H1 (cell line): ENCODE measurements around the gene ARL5C. TPM values are rescaled to one million over a fixed set of nuclear protein-coding genes. Genes with fewer than 3 reads are reported as not detected.

Source experiments
- CTCF ChIA-PET: fragments of 300-600 bp; sonication (Branson Sonifier 250); formaldehyde crosslinking; loops from one replicate; lab custom pipeline; 2021; ENCODE audit not compliant: partially characterized antibody; lab: Charles Lee
- POLR2A ChIA-PET: fragments of 300-600 bp; sonication (Branson Sonifier 250); formaldehyde crosslinking; loops from one replicate; lab custom pipeline; 2021; ENCODE audit warnings: inconsistent platforms; ENCODE audit not compliant: partially characterized antibody; lab: Charles Lee
- DNase-seq, 2 experiments: peaks; one replicate each; pipeline versions ENCODE4 v3.0.0 to v3.0.0-alpha.2; 2010 to 2022; ENCODE audit warnings: low spot score in 2 of 2, low read depth in 1 of 2, mixed read lengths in 1 of 2
- FAIRE-seq: peaks from 2 replicates; lab custom pipeline; 2011; peaks lifted over from hg19 to GRCh38; lab: Jason Lieb, UNC
- H2AFZ ChIP-seq: 2 replicates; pipeline ENCODE4 v1.8.1; 2012; ENCODE audit warnings: low read length, inconsistent platforms
- H2AK5ac ChIP-seq: 2 replicates; pipeline ENCODE4 v1.6.1; 2013; ENCODE audit warnings: low read depth, low read length
- H2BK120ac ChIP-seq: replicated peaks from 2 replicates; pipeline ENCODE3; 2013; ENCODE audit warnings: low read depth, low read length, inconsistent platforms
- H2BK12ac ChIP-seq: 2 replicates; pipeline ENCODE4 v1.6.1; 2013; ENCODE audit warnings: low read depth, low read length
- H2BK15ac ChIP-seq: 2 replicates; pipeline ENCODE4 v1.6.1; 2013; ENCODE audit warnings: low read length
- H2BK20ac ChIP-seq: 2 replicates; pipeline ENCODE4 v1.6.1; 2013; ENCODE audit warnings: low read length
- H2BK5ac ChIP-seq: 2 replicates; pipeline ENCODE4 v1.6.1; 2013; ENCODE audit warnings: low read depth, low read length
- H3K14ac ChIP-seq: 2 replicates; pipeline ENCODE4 v1.6.1; 2013; ENCODE audit warnings: inconsistent platforms; ENCODE audit not compliant: insufficient read length
- H3K18ac ChIP-seq: 2 replicates; pipeline ENCODE4 v1.6.1; 2013; ENCODE audit warnings: low read length; ENCODE audit errors: extremely low read depth
- H3K23ac ChIP-seq: 2 replicates; pipeline ENCODE4 v1.6.1; 2013; ENCODE audit warnings: inconsistent platforms; ENCODE audit not compliant: insufficient read length
- H3K23me2 ChIP-seq: 2 replicates; pipeline ENCODE4 v1.6.1; 2013; ENCODE audit warnings: low read depth, low read length
- H3K27ac ChIP-seq: 2 replicates; pipeline ENCODE4 v1.6.1; 2011; ENCODE audit warnings: low read depth, low read length, inconsistent platforms
- H3K27me3 ChIP-seq, 4 experiments: replicated peaks in 1 of 4; 1 replicate in 1 of 4; 2 replicates in 3 of 4; pipeline versions ENCODE4 v1.6.1 to v1.8.1; 2011 to 2013; ENCODE audit warnings: low read length in 3 of 4, mild to moderate bottlenecking in 3 of 4, inconsistent platforms in 2 of 4, mixed read lengths in 2 of 4, moderate library complexity in 1 of 4; ENCODE audit not compliant: control insufficient read depth in 3 of 4, insufficient read depth in 3 of 4; ENCODE audit errors: extremely low read depth in 1 of 4
- H3K36me3 ChIP-seq, 4 experiments: 2 replicates each; pipeline versions ENCODE4 v1.6.1 to v1.8.1; 2011 to 2013; ENCODE audit warnings: mild to moderate bottlenecking in 4 of 4, low read length in 3 of 4, moderate library complexity in 2 of 4, control low read depth in 1 of 4, inconsistent platforms in 1 of 4; ENCODE audit not compliant: insufficient read depth in 4 of 4, control insufficient read depth in 2 of 4
- H3K4ac ChIP-seq: replicated peaks from 2 replicates; pipeline ENCODE3; 2013; ENCODE audit warnings: low read length, low read depth, mixed read lengths, inconsistent platforms; ENCODE audit not compliant: insufficient read length
- H3K4me1 ChIP-seq, 4 experiments: replicated peaks in 1 of 4; 1 replicate in 1 of 4; 2 replicates in 3 of 4; pipeline versions ENCODE4 v1.6.1 to v1.8.1; 2011 to 2013; ENCODE audit warnings: low read length in 3 of 4, inconsistent platforms in 2 of 4, mixed read lengths in 1 of 4; ENCODE audit not compliant: insufficient read depth in 4 of 4, control insufficient read depth in 3 of 4
- H3K4me2 ChIP-seq, 2 experiments: 2 replicates each; pipeline versions ENCODE4 v1.6.1 to v1.8.1; 2011 to 2013; ENCODE audit warnings: low read depth in 2 of 2, low read length in 2 of 2, control low read depth in 1 of 2, inconsistent platforms in 1 of 2, mild to moderate bottlenecking in 1 of 2; ENCODE audit not compliant: insufficient read depth in 1 of 2
- H3K4me3 ChIP-seq, 4 experiments: fragments of 200-600, 300-600 bp in 1 of 4; sonication (generic), shearing (Covaris generic), sonication (Bioruptor Twin) in 1 of 4; 2 replicates each; pipeline versions ENCODE4 v1.5.1 to v1.8.1; 2011 to 2016; ENCODE audit warnings: low read length in 4 of 4, low read depth in 3 of 4, control low read depth in 2 of 4, inconsistent platforms in 2 of 4, mild to moderate bottlenecking in 2 of 4, mixed read lengths in 1 of 4, moderate library complexity in 1 of 4; ENCODE audit not compliant: insufficient read depth in 2 of 4; ENCODE audit errors: extremely low read depth in 1 of 4
- H3K56ac ChIP-seq: replicated peaks from 2 replicates; pipeline ENCODE3; 2013; ENCODE audit warnings: low read depth, mild to moderate bottlenecking, mixed read lengths, low read length, inconsistent platforms; ENCODE audit not compliant: insufficient read length
- H3K79me1 ChIP-seq: 2 replicates; pipeline ENCODE4 v1.6.1; 2013; ENCODE audit warnings: low read depth, low read length, control low read depth
- H3K79me2 ChIP-seq, 2 experiments: 2 replicates each; pipeline versions ENCODE4 v1.6.1 to v1.8.1; 2012 to 2013; ENCODE audit warnings: low read length in 2 of 2, mild to moderate bottlenecking in 2 of 2, inconsistent platforms in 1 of 2; ENCODE audit not compliant: insufficient read depth in 2 of 2, control insufficient read depth in 1 of 2
- H3K9ac ChIP-seq, 4 experiments: replicated peaks in 1 of 4; 1 replicate in 1 of 4; 2 replicates in 3 of 4; pipeline versions ENCODE4 v1.6.1 to v1.8.1; 2011 to 2013; ENCODE audit warnings: low read depth in 3 of 4, low read length in 3 of 4, control low read depth in 2 of 4, mild to moderate bottlenecking in 2 of 4, moderate library complexity in 2 of 4, inconsistent platforms in 1 of 4; ENCODE audit errors: extremely low read depth in 1 of 4
- H3K9me3 ChIP-seq, 2 experiments: 2 replicates each; pipeline versions ENCODE4 v1.6.1 to v1.8.1; 2012 to 2013; ENCODE audit warnings: mild to moderate bottlenecking in 2 of 2, moderate library complexity in 2 of 2, control low read depth in 1 of 2, inconsistent platforms in 1 of 2, low read depth in 1 of 2, low read length in 1 of 2, mixed read lengths in 1 of 2; ENCODE audit not compliant: insufficient read depth in 2 of 2
- H4K20me1 ChIP-seq, 2 experiments: replicated peaks in 1 of 2; 2 replicates each; pipeline versions ENCODE3 to v1.8.1; 2011 to 2013; ENCODE audit warnings: inconsistent platforms in 2 of 2, low read length in 2 of 2, mild to moderate bottlenecking in 1 of 2; ENCODE audit not compliant: insufficient read depth in 2 of 2, control insufficient read depth in 1 of 2
- H4K5ac ChIP-seq: 2 replicates; pipeline ENCODE4 v1.6.1; 2013; ENCODE audit warnings: low read length, low read depth, mixed read lengths, inconsistent platforms; ENCODE audit not compliant: insufficient read length
- H4K8ac ChIP-seq: 2 replicates; pipeline ENCODE4 v1.8.0; 2013; ENCODE audit warnings: mild to moderate bottlenecking, moderate library complexity, low read length, inconsistent platforms; ENCODE audit not compliant: insufficient read depth; ENCODE audit errors: extremely low read depth
- H4K91ac ChIP-seq: replicated peaks from 2 replicates; pipeline ENCODE3; 2013; ENCODE audit warnings: low read length, mixed read lengths, inconsistent platforms; ENCODE audit not compliant: insufficient read length
- CHD2 ChIP-seq: IDR thresholded peaks from 2 replicates; pipeline ENCODE4 v1.6.1; 2012; ENCODE audit warnings: low read length, improper control_type of control experiment
- HDAC2 ChIP-seq, 2 experiments: fragments of 300-600 bp in 1 of 2; sonication (generic) in 1 of 2; IDR thresholded peaks; 2 replicates each; pipeline ENCODE4 v1.6.1; 2011 to 2012; ENCODE audit warnings: low read depth in 2 of 2, low read length in 2 of 2, mild to moderate bottlenecking in 2 of 2, moderate library complexity in 2 of 2, borderline replicate concordance in 1 of 2, inconsistent platforms in 1 of 2
- KDM4A ChIP-seq: IDR thresholded peaks from one replicate; pipeline ENCODE4 v1.7.1; 2012; ENCODE audit warnings: low read depth, mild to moderate bottlenecking, moderate library complexity, low read length, inconsistent platforms; ENCODE audit not compliant: severe bottlenecking
- POLR2AphosphoS5 ChIP-seq: IDR thresholded peaks from 2 replicates; pipeline ENCODE4 v1.6.1; 2011; ENCODE audit warnings: low read depth, low read length
- RBBP5 ChIP-seq: IDR thresholded peaks from 2 replicates; pipeline ENCODE4 v1.7.1; 2012; ENCODE audit warnings: low read depth, mild to moderate bottlenecking, inconsistent platforms, low read length, moderate library complexity, borderline replicate concordance
- SRF ChIP-seq: IDR thresholded peaks from 2 replicates; pipeline ENCODE4 v1.6.1; 2011; ENCODE audit warnings: mild to moderate bottlenecking, low read depth, low read length, moderate library complexity
- WGBS, 2 experiments: shearing (Covaris generic) in 1 of 2; methylation state at CpG; one replicate each; pipeline versions ENCODE4 v1.1.6 to v1.1.7; 2013 to 2015; ENCODE audit warnings: low lambda C conversion rate in 2 of 2, mixed read lengths in 2 of 2, inconsistent platforms in 1 of 2, low coverage in 1 of 2, missing lambda C conversion rate in 1 of 2; ENCODE audit not compliant: insufficient replicate concordance in 2 of 2, insufficient coverage in 1 of 2, insufficient read length in 1 of 2; ENCODE audit errors: extremely low coverage in 1 of 2, missing lambda C conversion rate in 1 of 2; 5-methylcytosine and 5-hydroxymethylcytosine counted together
- polyA plus RNA-seq, 7 experiments: library from polyadenylated mRNA; depleted of rRNA in 3 of 7; stranded (reverse) in 5 of 7; unstranded in 2 of 7; fragments of >200 nt in 5 of 7; fragments of 200-250 nt in 2 of 7; gene quantifications; 1 replicate in 5 of 7; 2 replicates in 1 of 7; 4 replicates in 1 of 7; pipeline versions ENCODE4 v1.2.1 to v1.2.3, GENCODE V29; 2011 to 2013; ENCODE audit warnings: missing spikeins in 2 of 7, mixed read lengths in 2 of 7
- total RNA-seq: library from RNA; stranded (reverse); fragmentation: NEBNext Ultra II Directional; extraction: Animal tissue kit (Norgen Biotek cat#: 25700); gene quantifications from 2 replicates; pipeline ENCODE4 v1.2.1, GENCODE V29; 2021

Gene ARL5C
- total and polyA plus RNA-seq, 2 of the 8 experiments (the other 6 are each of a cell fraction or from before 2014, with no cell fraction given): not detected

GRCh38 chr17:39181303-39181702, 15.3 kb upstream of the ARL5C start:
- Histone ChIP-seq H2BK12ac (no peak overlapping the region), H3K9ac (no peak overlapping the region), H4K8ac (no peak overlapping the region), H3K56ac (no peak overlapping the region), H2AK5ac (no peak overlapping the region), H4K5ac (no peak overlapping the region), H3K23me2 (no peaks in the 10 kb centered on the region), H3K79me1 (no peaks in the 10 kb centered on the region; the same call in 1 of the 2 replicates), H3K4me3 (no peak overlapping the region), H2BK5ac (no peak overlapping the region), H3K9me3 (no peaks in the 10 kb centered on the region), H2BK120ac (no peak overlapping the region), H2BK20ac (no peak overlapping the region), H3K27me3 (no peaks in the 10 kb centered on the region), H4K91ac (no peak overlapping the region), H4K20me1 (peaks cover 0 to 12% of the 10 kb centered on the region in 2 experiments), H3K18ac (no peak overlapping the region), H3K14ac (no peak overlapping the region), H3K4ac (no peak overlapping the region), H3K27ac (no peak overlapping the region), H3K36me3 (peaks cover 23 to 49% (median 30%) of the 10 kb centered on the region in 4 experiments), H3K4me2 (no peak overlapping the region), H2BK15ac (no peak overlapping the region), H2AFZ (no peak overlapping the region), H3K23ac (no peak overlapping the region), H3K4me1 (peaks cover 0 to 3% (median 0%) of the 10 kb centered on the region in 4 experiments; a peak in 1 of 7 replicates), H3K79me2 (no peaks in the 10 kb centered on the region)
- CTCF ChIA-PET: interaction anchor here (1.1 to 3.7 kb wide), 2 partner anchors 13 to 40 kb away, joined by 5 to 21 read pairs; no protein-coding TSS in a partner anchor
- TF ChIP-seq KDM4A (no peak), SRF (no peak), HDAC2 (IDR thresholded peaks at IDR 0.05; ENCODE audit: borderline replicate concordance in 1 of 2, low read depth in 2 of 2, low read length in 2 of 2) (no peak), POLR2AphosphoS5 (no peak), CHD2 (no peak), RBBP5 (no peak)
- FAIRE-seq (no peak), DNase-seq (no peak)
- POLR2A ChIA-PET: interaction anchor here (2.5 kb wide), 1 partner anchor 22 kb away, joined by 10 read pairs; no protein-coding TSS in a partner anchor
- 90% methylated on average over 5 of the region's 5 CpGs; no CpG with 5 or more reads in 1 of the 2 experiments for WGBS, 2 experiments
